Stimulated activated CD4-positive, alpha-beta T cell treated with anti-CD3 and anti-CD28 coated beads, Interleukin-4, amount 100 ng/mL, for 24 hours (primary cell): ENCODE measurements around the gene SRSF9.
"Not testable (repeated sequence)": the region's sequence is repeated elsewhere in the genome, so short reads cannot be mapped to it uniquely, and the experiment has no call there.

ENCODE experiments used
- DNase-seq: peaks from one replicate; pipeline ENCODE4 v3.0.0-alpha.2; 2020

SRSF9 gene

GRCh38 chr12:120481022-120481767 is 11.6 kb upstream of the SRSF9 start:
- no peak for DNase-seq

GRCh38 chr12:120480211-120480610 is 10.7 kb upstream of the SRSF9 start:
- DNase-seq = no peak

- DNase-seq = no peak
Measured at GRCh38 chr12:120479458-120479857, 9.9 kb upstream of the SRSF9 start.

GRCh38 chr12:120475643-120476042 is 6.1 kb upstream of the SRSF9 start:
- no peak for DNase-seq

- no peak for DNase-seq
Measured at GRCh38 chr12:120474616-120474960, 5.0 kb upstream of the SRSF9 start.

- DNase-seq = no peak
Measured at GRCh38 chr12:120473807-120474615, 4.5 kb upstream of the SRSF9 start.

GRCh38 chr12:120472521-120472920 is 3.0 kb upstream of the SRSF9 start:
- no peak for DNase-seq

- DNase-seq = no peak
Measured at GRCh38 chr12:120470150-120470784, 719 bp upstream of the SRSF9 start.

GRCh38 chr12:120468821-120469449 is 613 bp downstream of the SRSF9 start:
- peak; percentile 54 for DNase-seq

GRCh38 chr12:120468325-120468820 is 1.2 kb downstream of the SRSF9 start:
- peak; percentile 17 for DNase-seq

- no peak for DNase-seq
Measured at GRCh38 chr12:120467439-120467838, 2.1 kb downstream of the SRSF9 start.

- DNase-seq = peak; percentile 44
Measured at GRCh38 chr12:120466560-120467315, 2.8 kb downstream of the SRSF9 start.

GRCh38 chr12:120465756-120466155 is 3.8 kb downstream of the SRSF9 start:
- DNase-seq = no peak

- no peak for DNase-seq
Measured at GRCh38 chr12:120463712-120464111, 5.8 kb downstream of the SRSF9 start.

- DNase-seq = no peak
Measured at GRCh38 chr12:120462099-120462640, 7.4 kb downstream of the SRSF9 start.

- no peak for DNase-seq
Measured at GRCh38 chr12:120460157-120460556, 9.4 kb downstream of the SRSF9 start.

GRCh38 chr12:120457133-120457532 is 12.4 kb downstream of the SRSF9 start:
- no peak for DNase-seq

GRCh38 chr12:120455302-120455701 is 14.2 kb downstream of the SRSF9 start:
- no peak for DNase-seq

GRCh38 chr12:120453977-120454376 is 15.6 kb downstream of the SRSF9 start:
- DNase-seq = peak; percentile 27

GRCh38 chr12:120453060-120453750 is 16.3 kb downstream of the SRSF9 start:
- no peak for DNase-seq

GRCh38 chr12:120452524-120452923 is 17.0 kb downstream of the SRSF9 start:
- DNase-seq = not testable (repeated sequence)
